ENCODE results near the gene LMO4. TPM values are rescaled to one million over a fixed set of nuclear protein-coding genes. Genes with fewer than 3 reads are reported as not detected.

The LMO4 gene
- total and polyA plus RNA-seq, 2 of the 13 experiments (the other 11 are each of a cell fraction or from before 2014, with no cell fraction given): 19.3 to 49.9 TPM

DNA sequence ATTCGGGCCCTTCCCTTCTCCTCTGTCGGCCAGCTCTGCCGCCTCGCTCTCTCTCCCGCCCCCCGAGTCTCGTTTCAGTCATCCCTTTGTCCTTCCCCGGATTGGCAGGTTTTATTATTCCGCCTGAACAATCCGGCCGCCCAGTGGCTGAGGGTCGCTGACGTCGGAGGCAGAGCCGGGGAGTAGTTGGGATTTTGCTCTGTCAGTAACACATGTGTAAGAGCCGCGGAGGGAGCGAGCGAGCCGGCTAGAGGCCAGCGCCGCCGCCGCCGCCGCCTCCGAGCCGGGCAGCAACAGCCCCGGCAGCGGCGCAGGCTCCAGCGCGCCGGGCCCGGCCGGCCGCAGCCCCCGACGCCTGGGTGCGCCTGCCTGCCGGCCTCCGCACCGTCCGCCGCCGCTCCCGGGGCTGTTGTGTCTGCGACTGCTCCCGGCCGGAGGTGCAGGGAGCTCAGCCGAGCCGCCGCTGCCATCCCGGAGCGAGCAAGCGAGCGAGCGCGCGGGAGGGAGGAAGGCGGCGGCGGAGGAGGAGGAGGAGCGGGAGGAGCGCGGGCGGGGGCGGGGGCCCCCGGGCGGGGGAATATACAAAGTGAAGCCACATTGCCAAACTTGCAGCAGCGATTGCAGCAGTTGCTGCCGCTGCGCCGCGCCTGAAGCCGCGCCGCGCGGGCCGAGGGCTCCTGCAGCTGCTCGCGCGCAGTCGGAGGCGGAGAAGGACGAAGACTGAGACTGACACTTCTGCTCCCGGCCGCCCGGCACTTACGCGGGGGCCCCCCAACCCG lies at the start of gene LMO4 (continued):
- TF ChIP-seq, protein P1, sequence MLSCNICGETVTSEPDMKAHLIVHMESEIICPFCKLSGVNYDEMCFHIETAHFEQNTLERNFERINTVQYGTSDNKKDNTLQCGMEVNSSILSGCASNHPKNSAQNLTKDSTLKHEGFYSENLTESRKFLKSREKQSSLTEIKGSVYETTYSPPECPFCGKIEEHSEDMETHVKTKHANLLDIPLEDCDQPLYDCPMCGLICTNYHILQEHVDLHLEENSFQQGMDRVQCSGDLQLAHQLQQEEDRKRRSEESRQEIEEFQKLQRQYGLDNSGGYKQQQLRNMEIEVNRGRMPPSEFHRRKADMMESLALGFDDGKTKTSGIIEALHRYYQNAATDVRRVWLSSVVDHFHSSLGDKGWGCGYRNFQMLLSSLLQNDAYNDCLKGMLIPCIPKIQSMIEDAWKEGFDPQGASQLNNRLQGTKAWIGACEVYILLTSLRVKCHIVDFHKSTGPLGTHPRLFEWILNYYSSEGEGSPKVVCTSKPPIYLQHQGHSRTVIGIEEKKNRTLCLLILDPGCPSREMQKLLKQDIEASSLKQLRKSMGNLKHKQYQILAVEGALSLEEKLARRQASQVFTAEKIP (CRISPR knock-in tag; IDR thresholded peaks at IDR 0.05; ENCODE audit: borderline replicate concordance): no peak
- TF ChIP-seq THYN1 (CRISPR knock-in tag; IDR thresholded peaks at IDR 0.05; ENCODE audit: borderline replicate concordance, low read depth) (no peak), GATAD1 (CRISPR knock-in tag; IDR thresholded peaks at IDR 0.05) (no peak; the same call in none of the 2 replicates), ZNF740 (CRISPR knock-in tag; IDR thresholded peaks at IDR 0.05) (no peak), NRL (CRISPR knock-in tag; IDR thresholded peaks at IDR 0.05; ENCODE audit: borderline replicate concordance) (no peak), SMAD9 (CRISPR knock-in tag; IDR thresholded peaks at IDR 0.05) (no peak), ZNF513 (CRISPR knock-in tag; conservative IDR thresholded peaks at IDR 0.05) (no peak), ZNF331 (CRISPR knock-in tag; IDR thresholded peaks at IDR 0.05) (no peak), RBM22 (optimal IDR thresholded peaks at IDR 0.05; ENCODE audit: low read length) (no peak), BRF2 (CRISPR knock-in tag; IDR thresholded peaks at IDR 0.05) (no peak), ZNF660 (CRISPR knock-in tag; IDR thresholded peaks at IDR 0.05; ENCODE audit: borderline replicate concordance, low read depth) (no peak), ZNF180 (CRISPR knock-in tag; IDR thresholded peaks at IDR 0.05; ENCODE audit: borderline replicate concordance, low read depth) (no peak), ZBTB49 (CRISPR knock-in tag; IDR thresholded peaks at IDR 0.05; ENCODE audit: borderline replicate concordance) (no peak), ISX (CRISPR knock-in tag; conservative IDR thresholded peaks at IDR 0.05) (no peak), SSRP1 (CRISPR knock-in tag; IDR thresholded peaks at IDR 0.05) (no peak), ATM (IDR thresholded peaks at IDR 0.05; ENCODE audit: borderline replicate concordance) (no peak), ZNF678 (CRISPR knock-in tag; IDR thresholded peaks at IDR 0.05) (no peak), NFIC (IDR thresholded peaks at IDR 0.05; ENCODE audit: low read length) (no peak)
- TF ChIP-seq, protein P2, sequence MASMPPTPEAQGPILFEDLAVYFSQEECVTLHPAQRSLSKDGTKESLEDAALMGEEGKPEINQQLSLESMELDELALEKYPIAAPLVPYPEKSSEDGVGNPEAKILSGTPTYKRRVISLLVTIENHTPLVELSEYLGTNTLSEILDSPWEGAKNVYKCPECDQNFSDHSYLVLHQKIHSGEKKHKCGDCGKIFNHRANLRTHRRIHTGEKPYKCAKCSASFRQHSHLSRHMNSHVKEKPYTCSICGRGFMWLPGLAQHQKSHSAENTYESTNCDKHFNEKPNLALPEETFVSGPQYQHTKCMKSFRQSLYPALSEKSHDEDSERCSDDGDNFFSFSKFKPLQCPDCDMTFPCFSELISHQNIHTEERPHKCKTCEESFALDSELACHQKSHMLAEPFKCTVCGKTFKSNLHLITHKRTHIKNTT (CRISPR knock-in tag; IDR thresholded peaks at IDR 0.05): no peak
- TF ChIP-seq, protein P3, sequence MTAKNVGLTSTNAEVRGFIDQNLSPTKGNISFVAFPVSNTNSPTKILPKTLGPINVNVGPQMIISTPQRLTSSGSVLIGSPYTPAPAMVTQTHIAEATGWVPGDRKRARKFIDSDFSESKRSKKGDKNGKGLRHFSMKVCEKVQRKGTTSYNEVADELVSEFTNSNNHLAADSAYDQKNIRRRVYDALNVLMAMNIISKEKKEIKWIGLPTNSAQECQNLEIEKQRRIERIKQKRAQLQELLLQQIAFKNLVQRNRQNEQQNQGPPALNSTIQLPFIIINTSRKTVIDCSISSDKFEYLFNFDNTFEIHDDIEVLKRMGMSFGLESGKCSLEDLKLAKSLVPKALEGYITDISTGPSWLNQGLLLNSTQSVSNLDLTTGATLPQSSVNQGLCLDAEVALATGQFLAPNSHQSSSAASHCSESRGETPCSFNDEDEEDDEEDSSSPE (CRISPR knock-in tag; IDR thresholded peaks at IDR 0.05): peak; percentile 79
